ENCODE data around the gene TMEM18. TPM values are rescaled to one million over a fixed set of nuclear protein-coding genes. Genes with fewer than 3 reads are reported as not detected.
"Not testable (repeated sequence)": the region's sequence is repeated elsewhere in the genome, so short reads cannot be mapped to it uniquely, and the experiment has no call there.

Gene TMEM18
- total RNA-seq = 7.3 TPM

DNA sequence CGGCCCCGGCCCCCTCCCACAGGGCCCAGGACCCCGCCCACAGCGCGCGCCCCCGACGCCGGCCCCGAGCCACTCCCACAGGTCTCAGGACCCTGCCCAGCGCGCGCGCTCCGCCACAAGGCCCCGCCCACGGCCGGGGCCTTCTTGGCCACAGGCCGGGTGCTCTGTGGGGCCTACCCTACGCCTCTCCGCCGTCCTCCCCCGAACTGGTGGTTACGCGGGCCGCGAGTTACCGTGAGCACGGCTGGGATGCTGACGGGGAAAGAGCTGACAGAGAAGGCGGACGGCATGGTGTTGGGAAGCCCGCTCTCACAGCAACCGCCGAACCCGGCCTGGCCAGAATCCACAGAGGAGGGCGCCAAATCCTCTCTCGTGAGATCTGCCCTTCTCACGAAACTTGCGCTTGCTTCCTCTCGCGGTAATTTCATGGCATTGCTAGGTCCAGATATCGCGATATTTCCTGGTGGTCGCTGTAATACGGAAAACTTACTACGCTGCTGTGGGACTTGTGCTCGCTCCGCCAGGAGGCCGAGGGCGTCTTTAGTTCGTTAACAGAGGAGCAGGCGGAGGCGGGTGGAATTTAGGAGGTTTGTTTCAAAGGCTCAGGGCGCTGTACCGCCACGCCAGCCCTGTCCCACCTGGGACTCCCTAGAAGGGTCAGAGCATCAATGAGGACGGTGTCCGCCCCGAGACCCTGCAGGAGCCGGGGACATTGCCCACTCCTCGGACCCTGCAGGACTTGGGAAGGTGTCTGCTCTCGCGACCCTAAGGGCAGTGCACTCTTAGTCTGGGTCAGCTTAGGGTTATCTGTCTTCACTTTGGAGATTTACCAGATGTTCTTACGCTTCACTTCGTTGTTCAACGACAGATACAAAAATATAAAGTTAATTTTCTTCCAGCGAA, at the start of gene TMEM18:
Gene TMEM18, minus strand, starts transcription at position 351 of the 903 bp plus-strand sequence. Its CDS starts 61 bp downstream, at position 290.
- ATAC-seq (peak; percentile 89), DNase-seq (ENCODE audit: low spot score) (peak; percentile 93)

DNA sequence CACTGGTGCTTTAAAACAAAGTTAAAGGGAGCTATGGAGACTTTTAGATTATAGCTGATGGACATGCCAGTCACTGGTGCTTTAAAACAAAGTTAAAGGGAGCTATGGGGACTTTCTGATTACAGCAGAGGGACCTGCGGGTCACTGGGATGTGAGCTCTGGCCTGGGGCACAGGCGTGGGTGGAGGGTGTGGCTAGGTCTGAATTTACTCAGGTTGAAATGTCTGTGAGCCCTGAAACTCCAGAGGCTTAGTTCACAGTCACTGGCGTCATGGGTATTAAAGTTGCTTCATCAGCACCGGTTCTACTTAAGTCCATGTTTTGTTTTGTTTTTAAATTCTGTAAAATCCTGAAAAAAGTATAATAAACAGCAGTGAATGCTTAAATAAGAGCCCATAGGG, 49.0 kb upstream of the TMEM18 start:
- ATAC-seq = peak; percentile 39
- no peak for DNase-seq (ENCODE audit: low spot score)

DNA sequence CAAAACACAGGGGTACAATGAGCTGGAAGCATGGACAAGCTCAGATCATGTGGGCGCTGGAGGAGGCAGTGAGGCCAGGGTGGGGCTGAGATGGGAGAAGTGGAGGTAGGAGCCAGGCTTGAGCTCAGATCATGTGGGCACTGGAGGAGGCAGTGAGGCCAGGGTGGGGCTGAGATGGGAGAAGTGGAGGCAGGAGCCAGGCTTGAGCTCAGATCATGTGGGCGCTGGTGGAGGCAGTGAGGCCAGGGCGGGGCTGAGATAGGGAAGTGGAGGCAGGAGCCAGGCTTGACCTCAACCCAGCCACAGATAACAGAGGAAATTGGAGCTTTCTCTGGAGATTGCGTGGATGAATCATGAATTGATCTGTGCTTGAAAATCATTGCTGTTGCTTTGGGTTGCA, 48.3 kb upstream of the TMEM18 start:
- no peak for ATAC-seq
- DNase-seq (ENCODE audit: low spot score) = no peak

DNA sequence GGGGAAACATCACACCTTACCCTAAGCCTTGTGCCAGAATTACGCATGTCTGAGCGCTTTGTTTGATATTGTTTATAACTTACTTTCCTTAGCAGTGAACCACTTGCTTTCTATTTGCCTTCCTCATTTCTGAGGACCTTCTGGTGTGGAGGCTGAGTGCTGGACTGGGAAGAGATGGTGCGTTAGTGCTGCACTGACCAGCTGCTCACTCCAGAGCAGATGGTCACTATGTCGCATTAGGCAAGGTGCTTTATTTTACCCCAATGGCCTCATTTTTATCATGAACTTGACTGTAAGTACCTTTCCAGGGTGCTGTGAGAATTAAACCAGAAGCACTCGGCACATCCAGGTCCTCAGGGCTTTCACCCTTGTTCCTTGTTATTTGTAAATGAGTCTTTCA, 46.6 kb upstream of the TMEM18 start:
- ATAC-seq = no peak

DNA sequence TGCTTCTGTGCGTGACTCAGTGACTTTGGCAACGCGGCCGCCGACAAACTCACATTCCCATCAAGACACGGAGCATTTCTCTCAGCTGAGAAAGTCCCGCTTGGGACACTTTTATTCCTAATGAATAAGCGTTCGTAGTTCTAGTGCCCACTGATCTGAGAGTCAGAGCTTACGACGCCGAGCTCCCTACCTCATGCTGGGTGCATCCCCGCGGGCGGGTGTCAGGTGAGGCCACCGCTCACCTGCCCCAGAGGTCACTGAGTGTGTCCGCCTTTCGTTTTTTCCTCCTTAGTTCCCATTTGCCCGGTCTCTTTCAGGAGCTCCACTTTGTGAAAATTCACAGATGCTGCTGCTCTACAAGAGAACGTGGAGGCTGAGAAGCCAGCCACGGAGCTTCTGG, 43.6 kb upstream of the TMEM18 start:
- ATAC-seq (no peak), DNase-seq (ENCODE audit: low spot score) (no peak)

More for the DNA sequence above, 46.6 kb upstream of the TMEM18 start:
- DNase-seq (ENCODE audit: low spot score) = no peak

DNA sequence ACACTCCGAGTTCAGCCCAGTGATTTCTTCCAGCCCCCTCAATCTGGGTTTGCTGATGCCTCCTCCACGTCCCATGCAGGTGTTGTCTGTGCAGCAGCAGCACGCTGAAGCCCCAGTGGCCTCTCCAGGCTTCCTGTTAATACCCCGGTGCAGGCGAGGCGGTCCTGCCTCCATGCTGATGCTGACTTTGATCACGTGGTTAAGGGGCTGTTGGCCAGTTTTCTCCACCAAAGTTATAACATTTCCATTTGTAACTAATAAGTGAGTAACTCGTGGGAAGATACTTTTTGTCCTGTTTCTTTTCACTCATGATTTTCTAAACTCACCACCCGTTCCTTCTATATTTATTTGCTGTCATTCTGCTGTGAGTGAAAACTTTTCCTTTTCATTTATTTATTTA, 42.5 kb upstream of the TMEM18 start:
- ATAC-seq (no peak), DNase-seq (ENCODE audit: low spot score) (no peak)

DNA sequence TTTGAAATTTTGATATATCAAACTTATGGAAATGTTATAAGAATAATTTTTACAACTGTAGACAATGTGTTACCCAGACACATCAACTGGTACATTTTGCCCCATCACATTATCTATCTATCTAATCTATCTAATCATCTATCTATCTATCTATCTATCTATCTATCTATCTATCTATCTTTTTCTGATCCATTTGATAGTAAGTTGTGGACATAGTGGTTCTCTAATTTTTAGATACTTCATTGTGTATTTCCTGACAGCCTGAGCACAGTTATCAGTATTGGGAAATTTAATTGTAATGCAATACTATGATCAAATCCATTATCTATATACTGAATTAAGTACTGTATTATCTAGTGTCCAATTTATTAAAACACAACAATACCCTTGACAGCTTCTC, 42.0 kb upstream of the TMEM18 start:
- ATAC-seq (no peak), DNase-seq (ENCODE audit: low spot score) (no peak)

DNA sequence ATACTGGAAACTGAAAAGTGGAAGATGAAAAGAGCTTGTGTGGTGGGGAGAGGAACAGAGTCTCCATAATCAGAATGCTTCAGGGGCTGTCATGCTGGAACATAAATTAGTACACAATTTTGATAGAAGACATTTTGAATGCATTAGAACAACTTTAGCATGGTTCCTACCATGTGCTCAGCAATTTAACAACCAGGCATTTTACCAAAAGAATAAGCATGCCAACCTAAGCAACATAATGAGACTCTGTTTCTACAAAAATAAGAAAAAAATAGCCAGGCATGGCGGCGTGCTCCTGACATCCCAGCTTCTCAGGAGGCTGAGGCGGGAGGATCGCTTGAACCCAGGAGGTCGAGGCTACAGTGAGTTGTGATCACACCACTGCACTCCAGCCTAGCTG, 40.5 kb upstream of the TMEM18 start:
- DNase-seq (ENCODE audit: low spot score) = no peak
- no peak for ATAC-seq

DNA sequence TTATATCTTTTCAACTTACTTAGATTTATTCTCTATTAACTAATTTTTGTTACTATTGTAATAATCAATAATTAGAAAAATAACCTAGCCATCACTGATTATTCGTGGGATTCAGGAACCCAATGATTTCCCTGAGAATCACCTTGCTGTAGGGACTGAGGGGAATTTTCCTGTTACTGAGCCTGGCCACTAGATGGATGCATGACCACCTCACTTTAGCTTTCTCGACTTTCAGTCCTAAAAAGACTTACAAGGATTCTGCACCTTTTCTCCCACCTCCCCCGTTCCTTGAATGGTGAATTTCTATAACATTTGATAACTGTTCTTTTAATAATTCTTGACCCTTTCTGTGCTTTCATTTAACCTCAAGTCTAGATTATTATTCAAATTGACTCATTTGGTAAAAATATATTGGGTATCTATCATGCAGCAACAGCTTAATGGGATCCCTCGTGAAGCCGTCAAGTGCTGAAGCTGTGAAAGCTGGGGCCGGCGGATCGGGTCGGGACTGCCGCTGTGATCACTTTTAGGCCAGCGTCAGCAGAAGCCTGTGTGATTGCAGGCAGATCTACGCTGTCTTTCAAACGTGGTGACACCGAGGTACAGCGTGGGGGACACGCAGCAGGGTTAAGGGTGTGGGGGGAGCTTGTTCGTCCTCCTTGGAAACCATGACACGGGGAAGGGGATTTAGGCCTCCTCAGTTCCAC, 38.8 kb upstream of the TMEM18 start:
- DNase-seq (ENCODE audit: low spot score) (no peak), ATAC-seq (no peak)

DNA sequence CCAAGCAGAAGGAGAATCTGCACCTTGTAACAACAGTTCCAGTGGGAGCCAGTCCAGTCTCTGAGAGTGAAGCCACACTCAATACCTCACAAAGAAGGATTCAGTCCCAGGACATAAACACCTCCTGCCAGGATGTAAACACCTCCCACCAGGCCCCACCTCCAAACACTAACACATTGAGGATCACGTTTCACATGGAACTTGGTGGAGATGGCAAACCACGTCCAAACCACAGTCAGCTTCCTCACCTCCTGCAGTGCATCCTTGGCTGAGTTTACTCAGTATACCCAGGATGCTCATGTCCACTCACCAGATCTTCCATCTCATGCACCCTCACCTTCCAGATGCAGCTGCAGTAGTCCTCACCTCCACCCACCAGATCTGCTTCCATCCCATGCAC, 37.8 kb upstream of the TMEM18 start:
- ATAC-seq (no peak), DNase-seq (ENCODE audit: low spot score) (no peak)

DNA sequence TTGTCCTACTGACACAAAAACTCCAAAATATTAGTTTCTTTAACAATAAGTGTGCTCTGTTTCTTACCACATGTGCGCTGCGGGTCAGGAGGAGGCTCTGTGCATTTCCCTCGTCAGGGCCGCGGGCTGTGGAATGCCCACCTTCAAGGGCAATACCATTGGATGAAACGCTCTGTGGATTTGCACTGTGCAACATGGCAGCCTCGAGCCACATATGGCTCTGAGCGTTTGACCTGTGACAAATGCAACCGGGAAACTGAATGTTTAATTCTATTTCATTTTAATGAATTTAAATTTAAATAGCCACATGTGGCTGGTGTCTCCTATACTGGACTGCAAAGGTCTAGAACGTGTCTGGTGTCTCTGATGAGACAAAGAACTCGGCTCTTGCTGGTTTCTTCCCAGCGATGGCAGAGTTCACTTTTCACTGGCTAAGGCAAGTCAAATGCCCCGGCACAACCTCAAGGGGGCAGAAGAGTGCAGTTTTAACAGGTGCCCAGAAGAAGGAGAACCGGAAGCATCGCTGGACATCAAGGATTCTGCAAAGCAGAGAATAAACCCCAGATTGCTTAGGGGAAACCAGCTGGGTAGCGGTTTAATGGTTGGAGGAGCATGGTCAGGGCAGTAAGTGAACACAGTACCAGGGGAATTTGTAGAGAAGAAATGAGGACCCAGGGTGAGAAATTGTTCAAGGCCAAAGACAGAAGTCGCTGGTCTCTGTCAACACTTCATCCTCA, 37.0 kb upstream of the TMEM18 start:
- ATAC-seq = peak; percentile 89

DNA sequence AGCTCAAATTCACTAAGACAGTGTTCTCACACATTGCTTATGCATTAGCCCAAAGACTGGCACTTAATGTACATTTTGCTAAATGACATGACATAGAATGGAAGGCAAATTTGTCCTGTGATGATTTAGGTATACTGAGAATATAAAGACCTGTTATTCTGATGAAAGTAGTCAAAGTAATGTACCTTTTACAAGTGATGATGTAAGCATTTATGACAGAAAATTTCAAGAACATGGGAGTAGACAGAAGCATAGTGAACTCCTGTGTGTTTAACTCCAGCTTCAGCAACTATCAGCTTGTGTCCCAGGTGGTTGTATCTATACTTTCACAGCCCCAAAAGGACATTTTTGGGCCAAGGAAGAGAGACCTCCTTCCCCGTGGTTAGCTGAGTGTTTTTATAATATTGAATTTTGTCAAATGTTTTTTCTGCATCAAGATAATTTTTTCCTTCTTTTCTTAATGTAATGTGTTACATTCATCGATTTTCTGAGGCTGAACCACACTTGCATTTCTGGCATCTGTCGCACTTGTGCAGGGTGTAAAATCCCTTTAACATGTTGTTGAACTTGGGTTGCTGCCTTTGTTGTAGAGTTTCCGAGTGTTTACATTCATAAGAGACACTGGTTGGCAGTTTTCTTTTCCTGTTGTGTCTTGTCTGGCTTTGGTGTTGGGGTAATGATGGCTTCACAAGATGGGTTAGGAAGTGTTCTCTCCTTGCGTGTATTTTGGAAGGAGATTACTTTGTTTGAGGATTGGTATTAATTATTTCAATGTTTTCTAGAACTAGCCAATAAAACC, 33.9 kb upstream of the TMEM18 start:
- no peak for ATAC-seq
- no peak for DNase-seq (ENCODE audit: low spot score)

More for the DNA sequence above, 37.0 kb upstream of the TMEM18 start:
- DNase-seq (ENCODE audit: low spot score) = no peak

DNA sequence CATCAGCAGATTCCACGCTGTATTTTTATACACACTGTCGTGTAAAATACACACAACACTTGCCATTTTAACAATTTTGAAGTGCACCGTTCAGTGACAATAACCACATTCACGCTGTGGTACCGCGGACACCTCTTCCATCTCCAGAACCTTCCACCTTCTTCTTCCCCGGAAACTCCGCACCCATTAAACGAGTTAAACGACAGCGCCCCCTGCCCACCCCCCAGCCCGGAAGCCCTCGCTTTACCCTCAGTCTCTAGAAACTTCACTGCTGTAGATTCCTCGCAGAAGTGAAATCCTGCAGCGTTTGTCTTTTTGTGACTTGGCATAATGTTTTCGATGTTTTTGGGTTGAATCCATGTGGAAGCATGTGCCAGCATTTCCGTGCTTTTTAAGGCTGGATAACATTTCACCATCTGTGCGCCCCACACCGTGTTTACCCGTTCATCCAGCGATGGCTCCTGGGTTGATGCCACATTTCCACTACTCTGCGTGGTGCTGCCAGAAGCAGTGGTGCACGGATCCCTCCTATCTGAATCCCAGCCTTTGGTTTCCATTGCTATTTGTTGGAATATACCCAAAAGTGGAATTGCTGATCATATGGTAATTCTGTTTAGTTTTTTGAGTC, 32.0 kb upstream of the TMEM18 start:
- ATAC-seq (no peak), DNase-seq (ENCODE audit: low spot score) (no peak)

DNA sequence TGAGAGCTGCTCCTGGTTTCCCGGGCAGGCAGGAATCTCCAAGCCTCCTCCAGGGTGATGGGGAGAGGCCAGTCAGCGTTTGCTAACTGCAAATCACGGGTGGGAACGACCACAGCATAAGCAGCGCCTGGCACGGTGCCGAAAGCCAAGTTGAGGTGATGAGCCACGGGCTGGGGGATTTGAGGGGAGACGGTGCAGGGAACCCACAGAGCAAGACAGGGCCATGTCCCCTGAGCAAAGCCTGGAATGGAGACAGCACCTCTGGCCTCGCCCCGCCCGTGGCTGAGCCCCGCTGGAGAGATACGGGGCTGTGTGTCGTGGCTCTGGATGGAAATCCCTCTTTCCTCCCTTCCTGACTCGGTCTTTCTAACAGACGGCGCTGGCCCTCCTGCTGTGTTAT, 31.5 kb upstream of the TMEM18 start:
- no peak for ATAC-seq
- no peak for DNase-seq (ENCODE audit: low spot score)

DNA sequence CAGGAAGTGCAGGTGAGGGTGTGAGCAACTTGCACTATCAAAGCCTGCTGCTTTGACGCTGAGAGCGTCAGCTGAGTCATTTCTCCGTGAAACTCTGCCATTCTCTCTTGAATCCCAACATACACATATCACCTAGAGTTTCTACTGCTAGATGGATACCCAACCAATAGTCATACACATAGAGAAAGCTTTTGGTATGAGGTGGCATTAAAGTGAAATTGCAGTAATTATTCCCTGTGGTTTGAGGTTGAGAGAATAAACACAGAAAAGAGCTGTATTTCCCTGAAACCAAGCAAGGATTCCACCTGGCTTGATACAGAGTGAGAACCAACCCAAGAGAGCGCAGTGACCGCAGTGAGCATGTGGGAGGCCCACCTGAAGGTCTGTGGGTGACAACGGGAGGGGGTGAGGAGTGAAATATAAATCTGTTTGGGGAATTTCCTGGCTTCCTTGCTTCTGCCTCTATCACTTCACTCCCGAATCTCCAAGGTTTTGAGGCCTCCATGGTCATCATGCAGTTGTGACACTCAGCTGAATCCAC, 28.8 kb upstream of the TMEM18 start:
- DNase-seq (ENCODE audit: low spot score) = no peak
- ATAC-seq = no peak

DNA sequence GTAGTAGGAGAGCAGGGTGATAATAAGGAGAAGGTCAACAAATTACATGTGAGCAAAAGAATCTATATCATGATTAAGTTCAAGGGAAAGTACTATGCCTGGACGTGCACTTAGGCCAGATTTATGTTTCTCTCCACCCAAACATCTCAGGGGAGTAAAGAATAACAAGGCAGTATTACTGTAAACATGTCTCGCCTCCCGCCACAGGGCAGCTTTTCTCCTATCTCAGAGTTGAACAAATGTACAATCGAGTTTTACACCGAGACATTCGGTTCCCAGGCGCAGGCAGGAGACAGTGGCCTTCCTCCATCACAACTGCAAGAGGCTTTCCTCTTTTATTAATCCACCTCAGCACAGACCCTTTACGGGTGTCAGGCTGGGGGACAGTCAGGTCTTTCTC, 25.6 kb upstream of the TMEM18 start:
- not testable (repeated sequence) for ATAC-seq; DNase-seq (ENCODE audit: low spot score)

DNA sequence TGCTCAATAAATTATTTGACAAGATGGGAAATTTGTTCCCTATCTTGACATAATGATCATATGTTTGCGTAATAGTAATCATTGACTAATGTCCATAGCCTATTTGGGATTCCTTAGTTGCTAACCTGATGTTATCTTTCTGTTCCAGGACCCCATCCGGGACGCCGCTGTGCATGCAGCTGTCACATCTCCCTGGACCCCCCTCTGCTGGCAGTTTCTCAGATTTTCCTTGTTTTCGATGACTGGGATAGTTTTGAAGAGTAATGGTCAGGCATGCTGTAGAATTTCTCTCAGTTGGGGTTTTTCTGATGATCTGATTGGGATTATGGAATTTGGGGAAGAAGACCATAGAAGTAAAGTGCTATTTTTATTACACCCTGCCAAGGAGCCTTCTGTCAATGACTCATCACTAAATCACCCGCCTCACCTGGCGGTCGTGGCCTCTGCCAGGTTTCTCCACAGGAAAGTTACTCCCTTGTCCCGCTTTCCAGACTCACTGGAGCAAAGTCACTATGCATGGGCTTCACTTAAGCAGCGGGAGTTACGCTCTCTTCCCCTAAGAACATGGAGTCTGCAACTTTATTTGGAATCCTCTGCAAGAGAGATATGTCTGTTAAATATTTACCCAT, 19.9 kb upstream of the TMEM18 start:
- DNase-seq (ENCODE audit: low spot score) (no peak), ATAC-seq (no peak)

DNA sequence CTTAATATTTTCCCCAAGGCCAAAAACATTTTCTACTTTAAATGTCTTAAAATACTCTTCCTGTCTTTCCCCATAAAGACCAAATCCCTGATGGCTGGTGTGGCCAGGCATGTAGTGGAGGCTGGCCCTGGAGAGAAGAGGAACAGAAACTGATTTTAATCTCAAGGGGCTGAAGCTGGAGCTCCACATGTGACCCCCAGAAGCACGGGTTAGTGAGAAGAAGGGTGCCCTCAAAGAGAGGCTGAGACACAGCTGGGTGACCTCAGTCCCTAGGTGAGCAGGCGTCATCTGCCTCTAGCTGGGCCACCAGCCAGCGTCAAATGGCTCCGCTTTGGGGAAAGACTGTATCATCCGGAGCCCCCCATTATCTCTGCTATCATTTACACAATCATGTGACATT, 19.3 kb upstream of the TMEM18 start:
- no peak for ATAC-seq
- DNase-seq (ENCODE audit: low spot score) = no peak

DNA sequence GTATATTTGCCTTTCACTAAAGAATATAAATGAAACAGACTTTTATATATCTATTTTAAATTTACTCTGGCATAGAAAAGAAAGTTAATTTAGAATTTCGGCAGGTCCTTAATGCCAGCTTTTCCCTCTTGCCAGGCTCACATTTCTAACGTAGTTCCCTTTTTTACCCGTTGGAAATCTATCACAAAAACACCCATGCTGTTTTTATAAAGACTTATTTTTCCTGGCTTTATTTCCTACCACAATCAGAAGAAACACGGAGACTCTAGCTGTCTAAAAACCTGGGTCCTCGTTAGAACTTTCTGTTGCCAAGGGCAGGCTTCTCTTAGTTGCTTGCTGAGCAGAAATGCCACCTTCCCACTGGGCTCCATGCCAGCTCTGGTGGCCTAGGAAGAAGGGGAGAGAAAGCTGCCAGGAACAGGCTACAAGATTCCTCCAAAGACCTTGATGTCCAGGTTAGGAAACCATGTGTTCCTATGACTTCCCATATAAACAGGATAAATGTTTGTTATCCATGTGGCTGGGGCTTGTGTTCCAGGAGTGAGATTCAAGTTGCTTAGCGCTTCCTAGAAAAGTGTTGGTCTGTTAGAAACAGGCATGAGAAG, 17.8 kb upstream of the TMEM18 start:
- no peak for DNase-seq (ENCODE audit: low spot score)
- no peak for ATAC-seq
